OCI-LY7 (cell line): ENCODE results near the gene TTLL9. TPM values are rescaled to one million over a fixed set of nuclear protein-coding genes. Genes with fewer than 3 reads are reported as not detected.

Experiments used
- BruUV-seq: library from RNA; stranded (reverse); fragments of 400-500 nt; replicated peaks from 2 replicates; lab custom pipeline; 2021; lab: Mats Ljungman, UMichigan
- CTCF ChIA-PET: fragments of 300-600 bp; sonication (Branson Sonifier 250); formaldehyde crosslinking; loops from one replicate; lab custom pipeline; 2022; ENCODE audit warnings: antibody characterized with exemption; ENCODE audit not compliant: unreplicated experiment; lab: Charles Lee
- POLR2A ChIA-PET: fragments of 300-600 bp; sonication (Branson Sonifier 250); formaldehyde crosslinking; loops from one replicate; lab custom pipeline; 2022; ENCODE audit warnings: antibody characterized with exemption; lab: Charles Lee
- DNase-seq: peaks from one replicate; pipeline ENCODE4 v3.0.0-alpha.2; 2015; ENCODE audit warnings: low spot score
- H2AFZ ChIP-seq: fragments of 200-600 bp; sonication (generic), shearing (Covaris generic); 2 replicates; pipeline ENCODE4 v1.6.1; 2014; ENCODE audit warnings: mild to moderate bottlenecking, antibody characterized with exemption, low read length, moderate library complexity
- H3K27ac ChIP-seq: fragments of 200-600 bp; sonication (generic); 2 replicates; pipeline ENCODE4 v1.5.1; 2014; ENCODE audit warnings: mixed run types, low read depth, mild to moderate bottlenecking, moderate library complexity, low read length, inconsistent platforms; ENCODE audit not compliant: poor library complexity, severe bottlenecking
- H3K36me3 ChIP-seq: fragments of 200-600 bp; sonication (generic); 2 replicates; pipeline ENCODE4 v1.6.1; 2014; ENCODE audit warnings: mild to moderate bottlenecking, antibody characterized with exemption, low read length, moderate library complexity, mixed read lengths; ENCODE audit not compliant: insufficient read depth
- H3K4me1 ChIP-seq: fragments of 200-600 bp; sonication (generic); 2 replicates; pipeline ENCODE4 v1.5.1; 2014; ENCODE audit warnings: mild to moderate bottlenecking, low read length; ENCODE audit not compliant: insufficient read depth, poor library complexity, severe bottlenecking
- H3K4me2 ChIP-seq: fragments of 200-600 bp; sonication (generic); 2 replicates; pipeline ENCODE4 v1.6.1; 2014; ENCODE audit warnings: mild to moderate bottlenecking, low read length
- H3K4me3 ChIP-seq: fragments of 200-600 bp; sonication (generic); 2 replicates; pipeline ENCODE4 v1.5.1; 2014; ENCODE audit warnings: mild to moderate bottlenecking, low read depth, low read length; ENCODE audit not compliant: poor library complexity, severe bottlenecking
- H3K79me2 ChIP-seq: fragments of 200-600 bp; sonication (generic); 2 replicates; pipeline ENCODE4 v1.6.1; 2016; ENCODE audit warnings: low read depth, mild to moderate bottlenecking, low read length, moderate library complexity, mixed read lengths; ENCODE audit not compliant: insufficient read depth
- H3K9me2 ChIP-seq: fragments of 200-600 bp; sonication (generic); 2 replicates; pipeline ENCODE4 v1.6.1; 2016; ENCODE audit warnings: mild to moderate bottlenecking, low read length, mixed read lengths; ENCODE audit not compliant: insufficient read depth
- H3K9me3 ChIP-seq: fragments of 200-600 bp; sonication (generic); 2 replicates; pipeline ENCODE4 v1.6.1; 2014; ENCODE audit warnings: mild to moderate bottlenecking, mixed run types, low read length, mixed read lengths
- H4K20me1 ChIP-seq: fragments of 200-600 bp; sonication (generic); 2 replicates; pipeline ENCODE4 v1.6.1; 2014; ENCODE audit warnings: mild to moderate bottlenecking, antibody characterized with exemption, low read length, moderate library complexity, mixed read lengths; ENCODE audit not compliant: insufficient read depth
- CTCF ChIP-seq: fragments of 200-600 bp; sonication (generic); conservative IDR thresholded peaks from 2 replicates; pipeline ENCODE4 v1.5.1; 2014; ENCODE audit warnings: mild to moderate bottlenecking, antibody characterized with exemption, low read length, moderate library complexity, mixed read lengths
- EZH2phosphoT487 ChIP-seq: fragments of 200-600 bp; sonication (generic); IDR thresholded peaks from 2 replicates; pipeline ENCODE4 v1.6.1; 2018; ENCODE audit warnings: low read depth, borderline replicate concordance, mild to moderate bottlenecking, mixed run types, antibody characterized with exemption, low read length, moderate library complexity, mixed read lengths
- intact Hi-C: fragments of 100-400 bp; cut with micrococcal nuclease; formaldehyde crosslinking; loops from one replicate; pipeline ENCODE4 v1.10.0; 2022; ENCODE audit not compliant: unreplicated experiment
- total RNA-seq, 2 experiments: library from RNA; depleted of rRNA in 1 of 2; stranded (reverse); fragments of >200 nt in 1 of 2; shearing (Covaris generic) in 1 of 2; gene quantifications; 2 replicates each; pipeline ENCODE4 v1.2.3, GENCODE V29; 2014 to 2022

Gene TTLL9
- total RNA-seq, 2 experiments from 2014 or later, result not detected

GRCh38 chr20:31897541-31897940 is 27.1 kb downstream of the TTLL9 start:
- no peak overlapping the region for H2AFZ ChIP-seq
- peaks cover 9% of the 10 kb centered on the region for H3K4me1 ChIP-seq
- POLR2A ChIA-PET, result interaction anchor here (1.1 kb wide), 1 partner anchor 11 kb away, joined by 3 read pairs; no protein-coding TSS in a partner anchor
- no peak overlapping the region for H3K27ac ChIP-seq
- H3K4me3 ChIP-seq, result no peak overlapping the region
- no peaks in the 10 kb centered on the region for H3K9me3 ChIP-seq
- no peaks in the 10 kb centered on the region for H3K9me2 ChIP-seq
- no peak overlapping the region for H3K4me2 ChIP-seq
- CTCF ChIA-PET, result no interaction called here
- intact Hi-C loops, result no loop called here
- no peak for DNase-seq
- no peaks in the 10 kb centered on the region for H4K20me1 ChIP-seq
- no TSS peak for BruUV-seq
- no peaks in the 10 kb centered on the region for H3K36me3 ChIP-seq
- no peak for TF ChIP-seq EZH2phosphoT487
- TF ChIP-seq CTCF, result no peak
- no peaks in the 10 kb centered on the region for H3K79me2 ChIP-seq

DNA sequence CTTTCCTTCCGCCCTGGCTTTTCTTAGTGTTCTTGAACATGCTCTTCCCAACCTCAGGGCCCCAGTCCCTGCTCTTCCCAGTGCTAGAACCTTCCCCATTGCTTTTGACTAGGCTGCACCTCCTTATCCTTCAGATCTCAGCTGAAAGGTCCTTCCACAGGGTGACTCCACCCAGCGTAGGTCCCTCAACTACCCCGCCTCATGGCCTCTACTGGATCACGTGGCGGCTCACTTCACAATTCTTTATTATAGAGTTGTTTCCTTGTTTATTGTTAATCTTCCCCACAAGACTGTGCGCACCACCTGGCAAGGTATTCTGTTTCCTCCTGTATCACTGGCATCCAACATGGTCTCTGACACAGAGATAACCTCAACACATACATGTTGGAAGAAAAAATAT is 31.2 kb downstream of the TTLL9 start:
- no TSS peak for BruUV-seq
- CTCF ChIA-PET, result no interaction called here
- intact Hi-C loops, result no loop called here

More for the DNA sequence above, 31.2 kb downstream of the TTLL9 start:
- H3K27ac ChIP-seq, result no peak overlapping the region
- no peaks in the 10 kb centered on the region for H3K4me1 ChIP-seq
- no peak for TF ChIP-seq CTCF
- no peak for TF ChIP-seq EZH2phosphoT487
- no peaks in the 10 kb centered on the region for H4K20me1 ChIP-seq
- no peak overlapping the region for H3K4me2 ChIP-seq
- POLR2A ChIA-PET, result no interaction called here
- no peaks in the 10 kb centered on the region for H3K79me2 ChIP-seq
- no peaks in the 10 kb centered on the region for H3K9me3 ChIP-seq
- H3K9me2 ChIP-seq, result no peaks in the 10 kb centered on the region
- no peaks in the 10 kb centered on the region for H3K36me3 ChIP-seq
- no peak for DNase-seq
- H3K4me3 ChIP-seq, result no peak overlapping the region
- H2AFZ ChIP-seq, result no peak overlapping the region
